IgD-negative memory B cell (primary cell): ENCODE measurements around the gene STK33. TPM values are rescaled to one million over a fixed set of nuclear protein-coding genes. Genes with fewer than 3 reads are reported as not detected.

Experiments
- H3K27ac Mint-ChIP-seq, 3 donors: one replicate each; pipeline ENCODE4 v1.8.0; 2020 to 2022; ENCODE audit warnings: mild to moderate bottlenecking in 3 of 3, mixed read lengths in 3 of 3, moderate library complexity in 1 of 3
- H3K27me3 Mint-ChIP-seq: one replicate; pipeline ENCODE4 v1.8.0; 2021; ENCODE audit warnings: mixed read lengths
- H3K36me3 Mint-ChIP-seq: one replicate; pipeline ENCODE4 v1.8.0; 2020; ENCODE audit warnings: mild to moderate bottlenecking, mixed read lengths
- H3K4me1 Mint-ChIP-seq, 3 donors: one replicate each; pipeline ENCODE4 v1.8.0; 2020 to 2022; ENCODE audit warnings: mixed read lengths in 3 of 3, mild to moderate bottlenecking in 1 of 3
- H3K4me3 Mint-ChIP-seq, 4 donors: one replicate each; pipeline ENCODE4 v1.8.0; 2020 to 2022; ENCODE audit warnings: mild to moderate bottlenecking in 4 of 4, mixed read lengths in 4 of 4, moderate library complexity in 3 of 4
- H3K9me3 Mint-ChIP-seq, 3 donors: one replicate each; pipeline ENCODE4 v1.8.0; 2020 to 2021; ENCODE audit warnings: mixed read lengths in 3 of 3, mild to moderate bottlenecking in 1 of 3
- polyA plus RNA-seq: library from polyadenylated mRNA; unstranded; fragments of 300-500 nt; fragmentation: Illumina TruSeq; gene quantifications from one replicate; pipeline ENCODE4 v1.2.3, GENCODE V29; 2021

STK33 gene
- polyA plus RNA-seq, 1 donor from 2014 or later, result 1.4 TPM

DNA sequence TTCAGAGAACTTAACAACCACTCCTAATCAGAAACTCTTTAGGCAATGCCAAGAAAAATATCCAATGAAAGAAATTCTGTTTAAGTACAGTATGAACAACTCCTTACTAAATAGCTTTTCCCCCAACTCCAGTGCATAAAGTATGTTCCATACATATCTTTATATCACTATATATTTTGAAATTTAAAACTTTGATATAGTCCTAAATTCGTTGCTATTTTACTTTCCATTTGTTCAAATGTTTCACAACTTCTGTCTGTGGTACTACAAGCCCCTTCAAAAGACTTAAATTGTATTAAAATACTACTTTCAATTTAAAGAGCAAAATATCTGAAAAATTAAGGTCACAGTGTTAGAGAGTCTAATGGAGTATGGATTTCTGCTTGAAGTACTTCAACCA, 52.6 kb downstream of the STK33 start:
- H3K9me3 Mint-ChIP-seq, result no peaks in the 10 kb centered on the region
- H3K27me3 Mint-ChIP-seq, result no peaks in the 10 kb centered on the region
- no peak overlapping the region for H3K27ac Mint-ChIP-seq
- peaks cover 0 to 1% (median 0%) of the 10 kb centered on the region in 3 donors for H3K4me1 Mint-ChIP-seq
- no peaks in the 10 kb centered on the region for H3K36me3 Mint-ChIP-seq
- H3K4me3 Mint-ChIP-seq, result no peak overlapping the region

GRCh38 chr11:8533332-8533731, 60.7 kb downstream of the STK33 start:
- Mint-ChIP-seq H3K9me3 (no peaks in the 10 kb centered on the region), H3K27me3 (no peaks in the 10 kb centered on the region), H3K4me3 (peak overlapping the region in 3 of 4 donors; percentile 41 to 86 (median 80)), H3K27ac (peak overlapping the region in 2 of 3 donors; percentile 65 to 73), H3K4me1 (peaks cover 16 to 41% (median 37%) of the 10 kb centered on the region in 3 donors), H3K36me3 (no peaks in the 10 kb centered on the region)

GRCh38 chr11:8532475-8532874, 61.6 kb downstream of the STK33 start:
- H3K9me3 Mint-ChIP-seq, result no peaks in the 10 kb centered on the region
- peak overlapping the region in 3 of 4 donors; percentile 49 to 86 (median 52) for H3K4me3 Mint-ChIP-seq
- no peaks in the 10 kb centered on the region for H3K27me3 Mint-ChIP-seq
- H3K4me1 Mint-ChIP-seq, result peaks cover 16 to 41% (median 37%) of the 10 kb centered on the region in 3 donors
- H3K27ac Mint-ChIP-seq, result peak overlapping the region in 2 of 3 donors; percentile 59 to 86
- H3K36me3 Mint-ChIP-seq, result no peaks in the 10 kb centered on the region

DNA sequence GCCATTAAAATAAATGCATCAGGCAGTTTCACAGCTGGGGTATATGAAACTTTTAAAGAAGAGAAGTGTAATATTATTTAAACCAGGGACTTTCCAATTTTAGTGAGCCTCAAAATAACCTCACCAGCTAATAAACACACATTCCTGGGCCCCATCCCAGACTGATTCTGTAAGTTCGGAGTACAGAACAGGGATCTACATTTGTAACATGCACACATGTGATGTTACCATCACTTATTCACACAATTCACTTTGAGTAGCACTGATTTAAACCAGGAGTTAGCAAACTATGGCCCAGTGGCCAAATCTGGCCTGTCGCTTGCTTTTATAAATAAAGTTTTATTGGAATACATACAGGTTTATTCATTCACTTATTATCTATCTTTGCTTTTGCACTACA, 62.0 kb downstream of the STK33 start:
- Mint-ChIP-seq H3K4me1 (peaks cover 16 to 41% (median 37%) of the 10 kb centered on the region in 3 donors), H3K36me3 (no peaks in the 10 kb centered on the region), H3K4me3 (peak overlapping the region in 2 of 4 donors; percentile 49 to 86), H3K27ac (peak overlapping the region; percentile 6 to 86 (median 59)), H3K27me3 (no peaks in the 10 kb centered on the region), H3K9me3 (no peaks in the 10 kb centered on the region)

- Mint-ChIP-seq H3K9me3 (no peaks in the 10 kb centered on the region), H3K4me3 (peak overlapping the region in 1 of 4 donors; percentile 18), H3K36me3 (no peaks in the 10 kb centered on the region), H3K4me1 (peaks cover 16 to 41% (median 37%) of the 10 kb centered on the region in 3 donors), H3K27me3 (no peaks in the 10 kb centered on the region), H3K27ac (peak overlapping the region in 1 of 3 donors; percentile 60)
These were observed 62.7 kb downstream of the STK33 start for GRCh38 chr11:8531312-8531711.

DNA sequence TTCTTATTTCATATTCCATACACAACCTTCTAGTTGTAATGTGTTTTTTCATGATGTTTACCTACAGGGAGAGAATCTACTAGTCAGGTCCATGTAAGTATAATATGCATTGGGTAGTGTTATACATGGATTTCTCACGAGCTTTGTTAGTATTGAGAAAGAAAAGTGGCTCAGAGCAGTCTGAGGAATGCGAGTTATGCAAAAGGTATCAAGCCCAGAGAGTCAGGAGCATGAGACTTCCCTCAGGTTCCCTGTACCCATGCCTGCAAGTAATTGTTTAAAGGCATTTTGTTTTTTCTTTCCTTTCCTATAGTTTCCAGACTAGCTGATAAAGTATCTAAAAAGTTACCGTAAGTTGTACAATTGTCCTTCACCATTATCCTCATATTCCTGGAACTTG, 66.1 kb downstream of the STK33 start:
- Mint-ChIP-seq H3K27me3 (no peaks in the 10 kb centered on the region), H3K36me3 (no peaks in the 10 kb centered on the region), H3K4me1 (peaks cover 12 to 31% (median 25%) of the 10 kb centered on the region in 3 donors), H3K4me3 (no peak overlapping the region), H3K27ac (no peak overlapping the region), H3K9me3 (no peaks in the 10 kb centered on the region)

- H3K36me3 Mint-ChIP-seq, result no peaks in the 10 kb centered on the region
- peaks cover 2 to 4% (median 3%) of the 10 kb centered on the region in 3 donors for H3K9me3 Mint-ChIP-seq
- no peak overlapping the region for H3K27ac Mint-ChIP-seq
These were observed 70.6 kb downstream of the STK33 start for GRCh38 chr11:8523396-8523795.

GRCh38 chr11:8512547-8512946, 81.5 kb downstream of the STK33 start:
- Mint-ChIP-seq H3K9me3 (peaks cover 4 to 7% (median 7%) of the 10 kb centered on the region in 3 donors), H3K4me3 (no peak overlapping the region), H3K27ac (no peak overlapping the region), H3K27me3 (peaks cover 2% of the 10 kb centered on the region), H3K4me1 (no peaks in the 10 kb centered on the region), H3K36me3 (no peaks in the 10 kb centered on the region)

More at GRCh38 chr11:8523396-8523795, 70.6 kb downstream of the STK33 start:
- Mint-ChIP-seq H3K4me3 (no peak overlapping the region), H3K27me3 (no peaks in the 10 kb centered on the region), H3K4me1 (no peaks in the 10 kb centered on the region)

- no peaks in the 10 kb centered on the region for H3K27me3 Mint-ChIP-seq
- no peak overlapping the region for H3K27ac Mint-ChIP-seq
- peaks cover 0 to 12% (median 0%) of the 10 kb centered on the region in 3 donors for H3K9me3 Mint-ChIP-seq
- H3K4me1 Mint-ChIP-seq, result no peaks in the 10 kb centered on the region
- no peaks in the 10 kb centered on the region for H3K36me3 Mint-ChIP-seq
- H3K4me3 Mint-ChIP-seq, result no peak overlapping the region
These were observed 90.1 kb downstream of the STK33 start for GRCh38 chr11:8503910-8504364.

- H3K4me3 Mint-ChIP-seq, result no peak overlapping the region
These were observed 92.2 kb downstream of the STK33 start for GRCh38 chr11:8501836-8502235.

GRCh38 chr11:8488395-8488794, 105.6 kb downstream of the STK33 start:
- H3K27me3 Mint-ChIP-seq, result peaks cover 2% of the 10 kb centered on the region
- no peak overlapping the region for H3K27ac Mint-ChIP-seq
- no peaks in the 10 kb centered on the region for H3K36me3 Mint-ChIP-seq
- H3K4me1 Mint-ChIP-seq, result no peaks in the 10 kb centered on the region
- H3K4me3 Mint-ChIP-seq, result no peak overlapping the region
- H3K9me3 Mint-ChIP-seq, result peaks cover 1 to 10% (median 10%) of the 10 kb centered on the region in 3 donors

More at GRCh38 chr11:8501836-8502235, 92.2 kb downstream of the STK33 start:
- Mint-ChIP-seq H3K4me1 (no peaks in the 10 kb centered on the region), H3K27me3 (no peaks in the 10 kb centered on the region), H3K9me3 (peaks cover 0 to 25% (median 6%) of the 10 kb centered on the region in 3 donors), H3K36me3 (no peaks in the 10 kb centered on the region), H3K27ac (no peak overlapping the region)

- H3K4me1 Mint-ChIP-seq, result no peaks in the 10 kb centered on the region
- peaks cover 1 to 10% (median 7%) of the 10 kb centered on the region in 3 donors for H3K9me3 Mint-ChIP-seq
- no peaks in the 10 kb centered on the region for H3K36me3 Mint-ChIP-seq
- H3K4me3 Mint-ChIP-seq, result no peak overlapping the region
- H3K27me3 Mint-ChIP-seq, result peaks cover 2% of the 10 kb centered on the region
- H3K27ac Mint-ChIP-seq, result no peak overlapping the region
These were observed 106.8 kb downstream of the STK33 start for GRCh38 chr11:8487261-8487660.

DNA sequence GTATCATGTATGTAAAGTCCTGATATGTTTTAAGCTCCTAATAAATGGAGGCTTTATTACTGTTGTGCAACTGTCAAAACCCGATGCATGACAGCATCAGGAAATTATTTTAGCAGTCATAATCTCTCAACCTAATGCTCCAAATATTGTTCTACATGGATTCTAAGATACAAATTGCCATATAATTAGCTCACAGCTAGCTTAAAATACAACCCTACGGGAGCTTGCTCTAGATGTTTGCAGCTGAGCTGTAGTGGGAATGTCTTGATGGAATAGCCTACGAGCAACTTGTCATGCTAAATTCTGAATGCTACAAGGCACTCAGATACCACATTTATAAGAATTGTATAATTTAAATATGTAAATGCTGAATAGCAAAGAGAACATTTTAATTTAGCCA, 109.8 kb downstream of the STK33 start:
- H3K4me1 Mint-ChIP-seq, result no peaks in the 10 kb centered on the region
- peaks cover under 1 to 2% (median 1%) of the 10 kb centered on the region in 3 donors for H3K9me3 Mint-ChIP-seq
- H3K27me3 Mint-ChIP-seq, result no peaks in the 10 kb centered on the region
- no peak overlapping the region for H3K27ac Mint-ChIP-seq
- H3K36me3 Mint-ChIP-seq, result no peaks in the 10 kb centered on the region
- H3K4me3 Mint-ChIP-seq, result no peak overlapping the region

DNA sequence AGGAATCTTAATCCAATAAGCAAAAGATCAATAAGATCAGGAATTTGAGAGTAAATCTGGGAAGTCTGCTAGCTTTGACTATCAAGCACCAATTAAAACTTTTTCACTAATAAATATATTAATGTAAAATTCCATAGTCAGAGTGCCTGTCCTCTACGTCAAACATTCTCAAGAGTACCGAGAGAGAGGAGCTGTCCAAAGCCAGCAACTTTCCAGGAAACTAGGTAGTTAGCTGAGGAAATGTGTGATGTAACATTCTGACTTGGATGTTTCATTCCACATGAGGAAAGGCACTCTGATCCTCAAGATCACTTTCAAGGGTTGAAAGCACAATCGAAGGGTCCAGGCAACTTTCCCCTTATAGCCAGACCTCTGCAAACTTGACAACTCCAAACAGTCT, 113.2 kb downstream of the STK33 start:
- Mint-ChIP-seq H3K27ac (no peak overlapping the region), H3K4me3 (no peak overlapping the region), H3K27me3 (no peaks in the 10 kb centered on the region), H3K4me1 (no peaks in the 10 kb centered on the region), H3K36me3 (no peaks in the 10 kb centered on the region), H3K9me3 (no peaks in the 10 kb centered on the region)

DNA sequence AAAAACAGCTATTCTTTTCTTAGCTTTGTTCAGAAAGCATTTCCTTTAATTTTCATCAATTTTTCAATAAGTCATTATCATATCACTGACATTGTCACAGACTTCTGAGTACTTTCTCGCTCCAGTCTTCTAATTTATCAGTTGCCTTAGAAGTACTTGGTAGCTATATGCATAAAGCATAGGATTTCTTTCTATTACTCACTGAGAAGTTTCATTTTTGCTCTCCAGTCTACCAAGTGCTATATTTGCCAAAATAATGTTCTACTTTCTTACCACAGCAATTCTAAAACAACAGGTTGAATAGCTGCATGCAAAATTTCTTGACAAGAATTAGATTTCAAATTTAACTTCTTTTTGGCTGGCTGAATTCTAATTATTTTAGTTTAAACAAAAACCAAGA, 116.3 kb downstream of the STK33 start:
- Mint-ChIP-seq H3K27me3 (no peaks in the 10 kb centered on the region), H3K27ac (no peak overlapping the region), H3K4me3 (no peak overlapping the region), H3K9me3 (no peaks in the 10 kb centered on the region), H3K4me1 (no peaks in the 10 kb centered on the region), H3K36me3 (no peaks in the 10 kb centered on the region)

GRCh38 chr11:8477151-8477550, 116.9 kb downstream of the STK33 start:
- Mint-ChIP-seq H3K4me1 (no peaks in the 10 kb centered on the region), H3K9me3 (no peaks in the 10 kb centered on the region), H3K36me3 (no peaks in the 10 kb centered on the region), H3K4me3 (no peak overlapping the region), H3K27me3 (no peaks in the 10 kb centered on the region), H3K27ac (no peak overlapping the region)
